Limb (tissue), 2 donors: Measurements from ENCODE around the gene CACNA2D1.
A peak's percentile ranks its signal among the peaks of the same experiment; 100 is the strongest.
"Not testable (repeated sequence)": the region's sequence is repeated elsewhere in the genome, so short reads cannot be mapped to it uniquely, and the experiment has no call there.

Source experiments
- DNase-seq, 2 donors: peaks; one replicate each; pipeline ENCODE4 v3.0.0-alpha.2; 2016; ENCODE audit errors: extremely low spot score in 2 of 2

CACNA2D1 gene

GRCh38 chr7:82050792-82051191, 392.8 kb downstream of the CACNA2D1 start:
- DNase-seq, result no peak

- no peak for DNase-seq
Measured at GRCh38 chr7:82049891-82050533, 393.6 kb downstream of the CACNA2D1 start.

- no peak for DNase-seq
Measured at GRCh38 chr7:82049442-82049841, 394.1 kb downstream of the CACNA2D1 start.

DNA sequence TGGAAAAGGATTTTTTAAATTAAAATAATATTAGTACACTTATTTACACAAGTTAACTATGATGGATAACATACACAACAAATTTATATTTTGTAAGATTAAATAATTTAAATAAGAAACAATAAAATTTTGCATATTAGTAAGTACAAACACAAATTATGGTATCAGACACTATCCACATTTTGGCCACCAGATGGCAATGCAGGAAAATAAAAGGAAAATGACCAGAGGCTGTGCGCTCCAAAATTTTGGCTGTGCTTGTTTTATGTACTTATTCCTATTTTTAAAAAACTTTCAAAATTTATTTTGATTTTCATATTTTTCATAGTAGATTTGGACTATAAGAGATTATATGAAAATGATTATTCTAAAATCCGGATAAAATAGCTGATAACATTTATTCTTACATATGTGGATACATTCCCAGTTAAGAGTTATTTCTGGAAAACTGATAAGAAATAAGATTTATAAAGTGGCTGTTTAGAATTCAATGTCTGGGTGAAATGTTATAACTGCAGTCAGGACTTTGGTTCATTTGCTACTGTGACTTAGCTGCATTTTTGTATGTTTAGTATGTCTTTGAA, 399.0 kb downstream of the CACNA2D1 start:
- peak; percentile 49 to 70 for DNase-seq

DNA sequence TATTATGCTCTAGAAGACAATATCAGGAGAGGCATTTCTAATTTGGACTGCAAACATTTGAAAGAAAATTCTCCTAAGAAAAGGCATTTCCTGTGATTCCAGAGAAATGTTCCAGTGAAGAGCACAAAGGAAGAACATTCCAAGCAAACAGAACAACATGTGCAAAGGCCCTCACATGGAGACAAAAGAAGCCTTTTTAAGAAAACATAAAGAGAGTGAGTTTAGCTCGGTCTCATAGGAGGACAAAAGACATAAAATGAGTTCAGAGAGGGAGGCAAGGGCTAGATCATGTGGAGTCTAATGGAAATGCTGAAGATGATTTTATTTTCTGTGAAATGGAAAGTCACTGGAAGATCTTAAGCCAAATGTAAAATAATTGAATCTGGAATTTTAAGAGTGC, 404.0 kb downstream of the CACNA2D1 start:
- DNase-seq, result no peak

GRCh38 chr7:82036146-82036886, 407.3 kb downstream of the CACNA2D1 start:
- DNase-seq, result no peak

GRCh38 chr7:82035456-82035855, 408.1 kb downstream of the CACNA2D1 start:
- DNase-seq, result no peak

DNA sequence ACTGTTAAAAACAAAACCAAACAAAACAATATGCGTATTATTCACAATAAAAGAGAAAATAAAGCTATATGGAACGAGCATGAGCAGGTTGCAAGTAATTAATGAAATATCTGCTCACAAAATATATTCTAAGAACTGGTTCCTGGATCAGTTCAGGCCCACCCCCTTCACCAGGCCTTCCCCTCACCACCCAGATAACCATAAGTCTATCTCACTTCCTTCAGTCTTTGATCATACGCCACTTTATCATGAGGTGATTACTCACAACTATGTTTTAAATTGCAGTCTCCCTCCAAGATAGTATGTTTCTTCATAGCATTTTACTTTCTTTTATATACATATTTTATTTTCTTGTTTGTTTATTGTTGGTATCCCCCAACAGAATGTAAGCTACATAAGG, 410.7 kb downstream of the CACNA2D1 start:
- no peak for DNase-seq

DNA sequence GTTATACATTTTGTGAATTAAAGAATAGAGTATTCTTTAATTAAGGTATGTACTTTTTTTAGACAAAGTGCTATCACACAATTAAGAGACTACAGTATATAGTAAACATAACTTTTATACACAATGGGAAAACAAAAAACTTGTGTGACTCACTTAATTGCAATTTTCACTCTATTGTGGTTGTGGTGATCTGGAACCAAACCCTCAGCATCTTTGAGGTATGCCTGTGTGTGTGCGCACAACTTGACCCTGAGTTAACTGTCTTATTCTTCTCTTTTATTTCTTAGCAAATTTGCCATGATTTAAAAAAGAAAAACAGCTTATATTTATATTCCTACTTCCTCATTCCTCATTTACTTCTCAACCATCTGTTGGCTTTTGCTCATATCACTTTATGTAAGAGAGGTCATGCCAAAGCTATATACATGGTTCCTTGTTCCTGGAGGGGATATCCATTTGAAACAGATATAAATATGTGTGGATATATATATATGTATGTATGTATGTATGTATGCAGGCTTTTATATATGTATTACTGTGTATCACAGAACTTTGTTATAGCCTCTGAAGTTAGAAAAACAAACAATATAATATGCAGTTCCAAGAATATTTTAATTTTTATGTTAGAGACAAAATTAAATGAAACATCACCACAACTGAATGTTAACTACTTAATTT, 414.2 kb downstream of the CACNA2D1 start:
- no peak for DNase-seq

DNA sequence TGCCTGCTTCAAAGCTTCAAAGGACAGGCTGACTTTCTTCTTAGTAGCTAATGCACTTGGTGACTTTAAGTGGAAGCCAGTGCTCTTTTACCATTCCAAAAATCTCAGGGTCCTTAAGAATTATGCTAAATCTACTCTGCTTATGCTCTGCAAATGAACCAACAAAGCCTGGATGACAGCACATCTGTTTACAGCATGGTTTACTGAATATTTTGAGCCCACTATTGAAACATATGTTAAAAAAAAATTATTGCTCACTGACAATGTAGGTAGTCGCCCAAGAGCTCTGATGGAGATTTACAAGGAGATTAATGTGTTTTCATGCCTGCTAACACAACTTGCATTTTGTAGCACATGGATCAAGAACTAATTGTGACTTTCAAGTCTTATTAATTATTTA, 415.5 kb downstream of the CACNA2D1 start:
- no peak for DNase-seq

DNA sequence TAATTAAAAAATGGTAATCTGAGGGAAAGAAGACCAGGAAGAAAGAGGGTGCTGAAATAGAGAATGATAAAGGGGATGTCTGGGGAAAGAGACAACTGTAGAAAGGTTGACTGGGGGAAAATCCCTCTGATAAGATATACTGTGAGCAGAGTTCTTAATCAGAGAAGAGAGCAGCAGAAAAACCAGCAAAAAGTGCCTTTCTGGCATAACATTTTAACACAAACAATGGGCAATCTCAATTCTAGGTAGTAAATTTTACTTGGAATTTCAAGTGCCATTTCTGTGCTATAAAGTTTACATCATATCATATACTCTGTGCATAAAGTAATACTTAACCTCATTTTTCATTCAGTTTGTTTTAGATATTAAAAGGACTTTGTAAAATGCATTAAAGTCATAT, 421.9 kb downstream of the CACNA2D1 start:
- no peak for DNase-seq

DNA sequence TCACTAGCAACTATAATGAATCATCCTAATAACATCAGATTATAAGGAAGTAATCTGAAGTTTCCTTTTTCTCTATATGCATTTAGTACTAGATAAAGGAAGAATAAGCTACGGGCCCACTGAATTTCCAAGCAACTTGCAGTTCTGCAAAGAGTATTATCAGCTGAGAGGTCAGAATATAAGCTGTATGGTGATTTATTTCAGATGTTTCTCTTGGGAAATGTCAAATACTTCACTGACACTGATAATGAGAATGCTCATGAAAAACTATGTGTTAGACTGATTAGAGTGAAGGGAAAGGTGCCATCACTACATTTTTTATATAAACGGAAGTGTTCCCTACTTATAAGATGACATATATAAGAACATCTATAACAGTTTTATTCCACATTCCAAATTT, 422.5 kb downstream of the CACNA2D1 start:
- no peak for DNase-seq

GRCh38 chr7:82019551-82020475, 423.8 kb downstream of the CACNA2D1 start:
- DNase-seq, result no peak

DNA sequence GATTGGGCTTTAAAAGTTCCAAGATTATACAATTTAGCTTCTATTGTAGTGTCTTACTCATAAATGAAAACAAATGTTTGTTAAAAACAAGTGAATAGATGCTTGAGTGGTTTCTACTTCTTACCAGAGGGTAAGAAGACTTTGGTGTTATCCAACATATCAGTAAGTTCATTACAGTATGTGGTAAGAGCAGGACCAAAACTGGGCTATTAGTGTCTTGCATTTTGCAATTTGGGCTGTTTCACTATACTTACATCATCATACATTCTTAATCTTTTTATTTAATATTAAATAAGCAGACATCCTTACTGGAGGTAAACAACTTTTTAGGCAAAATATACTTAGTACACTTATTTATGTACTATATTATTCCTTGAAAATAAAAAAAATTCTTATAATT, 425.4 kb downstream of the CACNA2D1 start:
- DNase-seq, result no peak

DNA sequence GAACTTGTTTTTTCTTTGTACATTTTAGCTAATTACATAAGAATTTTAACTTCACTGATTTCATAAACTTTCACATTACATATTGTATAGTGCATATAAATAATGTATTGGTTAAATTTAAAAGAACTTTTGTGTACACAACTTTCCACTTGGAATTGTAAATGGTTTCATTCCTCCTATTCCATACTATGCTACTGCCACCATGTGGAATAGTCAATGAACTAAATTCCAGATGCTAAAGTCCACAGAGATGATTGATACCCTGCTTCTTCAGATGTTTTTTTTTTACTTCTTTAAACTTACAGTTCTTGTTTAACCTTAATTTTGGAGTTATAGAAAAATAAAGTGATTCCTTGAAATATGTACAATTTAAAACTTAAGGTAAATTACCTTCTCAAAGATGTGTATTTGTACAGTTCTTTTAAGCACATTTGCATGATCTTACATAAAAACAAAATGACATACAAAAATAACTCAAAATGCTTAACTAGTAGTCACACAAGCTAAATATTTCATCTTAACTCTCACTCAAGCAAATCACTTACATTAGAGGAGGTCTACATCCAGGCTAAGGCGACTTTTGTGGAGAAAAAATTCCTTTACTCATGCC, 426.1 kb downstream of the CACNA2D1 start:
- peak in 1 of 2 donors; percentile 67 for DNase-seq

DNA sequence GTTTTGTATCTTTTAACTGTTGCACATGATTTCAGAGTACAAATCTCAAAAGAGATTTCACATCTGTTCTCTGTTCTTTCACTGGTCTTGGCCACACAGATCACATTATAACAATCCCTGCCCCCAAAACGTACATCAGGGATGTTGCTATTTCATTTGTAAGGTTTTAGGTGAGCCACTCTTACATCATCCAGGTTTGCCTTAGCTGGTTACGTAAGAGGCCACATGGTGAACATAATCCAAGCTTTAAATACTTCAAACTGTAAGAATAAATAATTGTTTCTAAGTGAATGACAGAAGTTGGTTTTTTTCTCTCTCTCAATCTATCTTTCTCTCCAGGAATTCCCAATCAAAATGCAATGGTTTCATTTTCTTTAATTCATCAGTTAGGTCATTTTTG, 427.8 kb downstream of the CACNA2D1 start:
- no peak for DNase-seq

DNA sequence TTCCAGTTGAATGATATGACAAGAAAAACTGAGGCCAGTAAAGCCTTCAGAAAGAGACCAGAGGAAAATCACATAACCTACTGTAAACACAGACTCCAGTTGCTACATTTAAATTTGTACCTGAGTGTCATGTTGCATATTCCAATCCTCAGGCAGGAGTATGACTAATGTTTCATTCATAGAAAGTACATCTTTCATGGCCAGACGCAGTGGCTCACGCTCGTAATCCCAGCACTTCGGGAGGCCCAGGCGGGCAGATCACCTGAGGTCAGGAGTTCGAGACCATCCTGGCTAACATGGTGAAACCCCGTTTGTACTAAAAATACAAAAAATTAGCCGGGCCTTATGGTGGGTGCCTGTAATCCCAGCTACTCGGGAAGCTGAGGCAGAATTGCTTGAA, 429.0 kb downstream of the CACNA2D1 start:
- not testable (repeated sequence) for DNase-seq

- peak in 1 of 2 donors; percentile 18 for DNase-seq
Measured at GRCh38 chr7:82012453-82012852, 431.1 kb downstream of the CACNA2D1 start.

GRCh38 chr7:82010416-82010815, 433.2 kb downstream of the CACNA2D1 start:
- DNase-seq, result no peak

DNA sequence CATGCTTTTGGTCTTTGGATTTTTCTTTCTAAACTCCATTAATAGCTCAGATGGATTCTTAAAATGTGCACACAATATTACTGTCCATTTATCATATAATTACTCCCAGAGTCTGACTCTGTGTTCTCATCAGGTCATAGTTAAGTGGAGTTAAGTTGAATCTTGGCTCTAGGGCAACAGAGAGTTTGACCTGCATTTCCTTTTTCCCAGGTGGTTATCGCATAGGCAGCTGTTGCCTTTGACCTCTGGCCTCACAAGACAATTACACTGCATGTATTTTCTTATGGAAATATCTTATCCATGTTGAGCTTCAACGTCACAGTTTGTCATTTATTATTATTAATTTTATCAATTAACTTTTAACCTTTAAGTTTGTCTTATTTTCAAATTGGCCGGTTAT, 436.3 kb downstream of the CACNA2D1 start:
- no peak for DNase-seq

- no peak for DNase-seq
Measured at GRCh38 chr7:82005056-82005455, 438.5 kb downstream of the CACNA2D1 start.
